Spinal cord (tissue), 10 donors: Measurements from ENCODE around the gene VSTM2B. TPM values are rescaled to one million over a fixed set of nuclear protein-coding genes. Genes with fewer than 3 reads are reported as not detected.
"Not testable (repeated sequence)": the region's sequence is repeated elsewhere in the genome, so short reads cannot be mapped to it uniquely, and the experiment has no call there.

Experiments
- DNase-seq, 6 donors: peaks; one replicate each; pipeline versions ENCODE4 v3.0.0 to v3.0.0-alpha.2; 2013 to 2015; ENCODE audit warnings: low spot score in 6 of 6, low read depth in 4 of 6
- H3K27ac ChIP-seq: one replicate; pipeline ENCODE4 v1.5.1; 2013; ENCODE audit warnings: low read depth, low read length, control low read depth
- H3K27me3 ChIP-seq: one replicate; pipeline ENCODE4 v1.6.1; 2013; ENCODE audit warnings: low read length; ENCODE audit not compliant: control insufficient read depth, insufficient read depth
- H3K36me3 ChIP-seq: one replicate; pipeline ENCODE4 v1.6.1; 2013; ENCODE audit warnings: low read length; ENCODE audit not compliant: control insufficient read depth, insufficient read depth
- H3K4me1 ChIP-seq: one replicate; pipeline ENCODE4 v1.6.1; 2013; ENCODE audit warnings: low read length; ENCODE audit not compliant: control insufficient read depth, insufficient read depth
- H3K4me3 ChIP-seq: one replicate; pipeline ENCODE4 v1.5.1; 2013; ENCODE audit warnings: low read depth, low read length, control low read depth
- H3K9me3 ChIP-seq: one replicate; pipeline ENCODE4 v1.6.1; 2013; ENCODE audit warnings: low read length; ENCODE audit not compliant: control insufficient read depth, insufficient read depth
- WGBS: methylation state at CpG from one replicate; pipeline ENCODE4 v1.1.5; 2013; ENCODE audit warnings: missing lambda C conversion rate; ENCODE audit not compliant: insufficient coverage; 5-methylcytosine and 5-hydroxymethylcytosine counted together
- polyA plus RNA-seq, 2 donors: library from polyadenylated mRNA; unstranded; fragments of 120-200 nt; gene quantifications; one replicate each; pipeline ENCODE4 v1.2.1, GENCODE V29; 2013; ENCODE audit not compliant: insufficient read length in 2 of 2
- total RNA-seq, 2 donors: library from RNA; depleted of rRNA in 1 of 2; stranded (reverse); fragments of 120-200 nt in 1 of 2; fragments of >200 nt in 1 of 2; gene quantifications; one replicate each; pipeline versions ENCODE4 v1.2.3 to v1.2.4, GENCODE V29; 2013 to 2014
- donor health status: healthy.

Gene VSTM2B
- total and polyA plus RNA-seq, 4 donors, result 7.2 to 43.2 (median 23.1) TPM

- Histone ChIP-seq H3K4me3 (no peak overlapping the region), H3K9me3 (no peaks in the 10 kb centered on the region), H3K27me3 (no peaks in the 10 kb centered on the region), H3K27ac (no peak overlapping the region), H3K4me1 (peaks cover 2% of the 10 kb centered on the region), H3K36me3 (peaks cover 26% of the 10 kb centered on the region)
- DNase-seq, result no peak
- WGBS, result 85% methylated on average over 3 of the region's 3 CpGs
Observed at GRCh38 chr19:29542327-29542726, 16.5 kb downstream of the VSTM2B start.

- no peak for DNase-seq
- Histone ChIP-seq H3K36me3 (peaks cover 23% of the 10 kb centered on the region), H3K27ac (no peak overlapping the region), H3K27me3 (no peaks in the 10 kb centered on the region), H3K4me3 (no peak overlapping the region), H3K4me1 (peaks cover 2% of the 10 kb centered on the region), H3K9me3 (no peaks in the 10 kb centered on the region)
- WGBS, result 88% methylated on average over 1 of the region's 3 CpGs
Observed at GRCh38 chr19:29542776-29543175, 17.0 kb downstream of the VSTM2B start.

- Histone ChIP-seq H3K27me3 (no peaks in the 10 kb centered on the region), H3K27ac (no peak overlapping the region), H3K4me1 (peaks cover 2% of the 10 kb centered on the region), H3K9me3 (no peaks in the 10 kb centered on the region), H3K4me3 (no peak overlapping the region), H3K36me3 (peaks cover 22% of the 10 kb centered on the region)
- no peak for DNase-seq
- WGBS, result 78% methylated on average over 2 of the region's 2 CpGs
Observed at GRCh38 chr19:29543381-29543780, 17.6 kb downstream of the VSTM2B start.

- peaks cover 2% of the 10 kb centered on the region for H3K4me1 ChIP-seq
- no peaks in the 10 kb centered on the region for H3K27me3 ChIP-seq
- no peak overlapping the region for H3K4me3 ChIP-seq
- DNase-seq, result no peak
- no peak overlapping the region for H3K27ac ChIP-seq
- no peaks in the 10 kb centered on the region for H3K9me3 ChIP-seq
- WGBS, result 87% methylated on average over 13 of the region's 15 CpGs
- peaks cover 21% of the 10 kb centered on the region for H3K36me3 ChIP-seq
Observed at GRCh38 chr19:29544656-29545360, 19.0 kb downstream of the VSTM2B start.

GRCh38 chr19:29545447-29545846 is 19.7 kb downstream of the VSTM2B start:
- peaks cover 18% of the 10 kb centered on the region for H3K36me3 ChIP-seq
- WGBS, result no CpG with 5 or more reads among the region's 4 CpGs

GRCh38 chr19:29545866-29546582 is 20.2 kb downstream of the VSTM2B start:
- Histone ChIP-seq H3K9me3 (no peaks in the 10 kb centered on the region), H3K36me3 (peaks cover 21% of the 10 kb centered on the region), H3K4me1 (no peaks in the 10 kb centered on the region), H3K27ac (no peak overlapping the region), H3K27me3 (no peaks in the 10 kb centered on the region), H3K4me3 (no peak overlapping the region)
- no peak for DNase-seq
- WGBS, result 81% methylated on average over 8 of the region's 8 CpGs

More at GRCh38 chr19:29545447-29545846, 19.7 kb downstream of the VSTM2B start:
- H3K4me1 ChIP-seq, DNase-seq, H3K27ac ChIP-seq, H3K27me3 ChIP-seq, H3K9me3 ChIP-seq, H3K4me3 ChIP-seq: not testable (repeated sequence)

GRCh38 chr19:29546583-29547190 is 20.9 kb downstream of the VSTM2B start:
- no peak overlapping the region for H3K4me3 ChIP-seq
- WGBS, result 32% methylated on average over 5 of the region's 10 CpGs

GRCh38 chr19:29547361-29547960 is 21.7 kb downstream of the VSTM2B start:
- Histone ChIP-seq H3K9me3 (no peaks in the 10 kb centered on the region), H3K27me3 (no peaks in the 10 kb centered on the region), H3K27ac (no peak overlapping the region), H3K4me1 (no peaks in the 10 kb centered on the region), H3K4me3 (no peak overlapping the region), H3K36me3 (peaks cover 22% of the 10 kb centered on the region)
- DNase-seq, result no peak
- WGBS, result 89% methylated on average over 7 of the region's 7 CpGs

More at GRCh38 chr19:29546583-29547190, 20.9 kb downstream of the VSTM2B start:
- H3K27me3 ChIP-seq, result no peaks in the 10 kb centered on the region
- peaks cover 22% of the 10 kb centered on the region for H3K36me3 ChIP-seq
- H3K27ac ChIP-seq, result no peak overlapping the region
- H3K9me3 ChIP-seq, result no peaks in the 10 kb centered on the region
- DNase-seq, result no peak
- no peaks in the 10 kb centered on the region for H3K4me1 ChIP-seq

- 68% methylated on average over 8 of the region's 8 CpGs for WGBS
- no peak overlapping the region for H3K27ac ChIP-seq
- H3K36me3 ChIP-seq, result peaks cover 25% of the 10 kb centered on the region
- peaks cover 1% of the 10 kb centered on the region for H3K9me3 ChIP-seq
- no peaks in the 10 kb centered on the region for H3K4me1 ChIP-seq
- no peak for DNase-seq
- H3K4me3 ChIP-seq, result no peak overlapping the region
- H3K27me3 ChIP-seq, result no peaks in the 10 kb centered on the region
Observed at GRCh38 chr19:29547981-29548380, 22.2 kb downstream of the VSTM2B start.
